ENCODE results near the gene MRPL12. TPM values are rescaled to one million over a fixed set of nuclear protein-coding genes. Genes with fewer than 3 reads are reported as not detected.

Gene MRPL12
- total and polyA plus RNA-seq, 2 of the 13 experiments (the other 11 are each of a cell fraction or from before 2014, with no cell fraction given) = 39.1 to 94.1 TPM

- H3K4me3 ChIP-seq (replicated peaks in 1 of 3; ENCODE audit: insufficient read depth in 1 of 3, low read depth in 2 of 3, low read length in 3 of 3) = peak overlapping the region; percentile 94 to 99 (median 97)
- ATAC-seq (peak; percentile 1; the same call in 1 of the 3 replicates), DNase-seq (ENCODE audit: low spot score) (no peak), FAIRE-seq (no peak)
- H3K36me3 ChIP-seq (replicated peaks in 1 of 2; ENCODE audit: control insufficient read depth in 1 of 2, insufficient read depth in 2 of 2, low read length in 2 of 2) = peaks cover 16 to 25% of the 10 kb centered on the region in 2 experiments; a peak in 4 of 5 replicates
- H3K4me2 ChIP-seq (ENCODE audit: low read depth, low read length) = peak overlapping the region; percentile 90
- H3K27me3 ChIP-seq (ENCODE audit: control insufficient read depth in 1 of 2, insufficient read depth in 2 of 2, low read length in 2 of 2) = no peaks in the 10 kb centered on the region; a peak in 1 of 5 replicates
- POLR2A ChIA-PET = interaction anchor here (0.5 to 4.5 kb wide), 15 partner anchors 10 to 1886 kb away, joined by 3 to 124 read pairs (median 10); partner anchors contain the start of genes CBX8, CCDC137, MCRIP1 and MRPL12
- BruUV-seq (replicated peaks) = no TSS peak
- H4K20me1 ChIP-seq (ENCODE audit: insufficient read depth, low read length) = no peaks in the 10 kb centered on the region
- no peaks in the 10 kb centered on the region for H3K9me3 ChIP-seq (ENCODE audit: low read length)
- peak overlapping the region; percentile 68 for H3K27ac ChIP-seq (ENCODE audit: extremely low read length, insufficient read depth, low read length)
- peaks cover 43% of the 10 kb centered on the region for H3K4me1 ChIP-seq (ENCODE audit: insufficient read depth, low read length)
- in situ Hi-C loops (cut with HindIII; ENCODE audit: extremely low pct_ligation_motif_present, low pct_unique_long_range_greater_than_20kb) = no loop called here
- H3K79me2 ChIP-seq (ENCODE audit: insufficient read depth, low read length) = peaks cover 35% of the 10 kb centered on the region
- CTCF ChIA-PET (ENCODE audit: low intra/inter-chr PET ratio, low total read pairs) = no interaction called here
- no peak overlapping the region for H2AFZ ChIP-seq (ENCODE audit: low read length)
- H3K9ac ChIP-seq (ENCODE audit: insufficient read depth, low read depth, low read length) = peak overlapping the region; percentile 94
- TF ChIP-seq, protein P1, sequence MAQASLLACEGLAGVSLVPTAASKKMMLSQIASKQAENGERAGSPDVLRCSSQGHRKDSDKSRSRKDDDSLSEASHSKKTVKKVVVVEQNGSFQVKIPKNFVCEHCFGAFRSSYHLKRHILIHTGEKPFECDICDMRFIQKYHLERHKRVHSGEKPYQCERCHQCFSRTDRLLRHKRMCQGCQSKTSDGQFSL (CRISPR knock-in tag; IDR thresholded peaks at IDR 0.05) = peak; percentile 47; the same call in 1 of the 2 replicates
- 0 out of 2 replicates have a peak, but pooled peaks have one; percentile 7 for TF ChIP-seq EED (CRISPR knock-in tag; IDR thresholded peaks at IDR 0.05)
- peak; percentile 15 for TF ChIP-seq XRCC5 (optimal IDR thresholded peaks at IDR 0.05; ENCODE audit: low read length)
- TF ChIP-seq ZNF138 (CRISPR knock-in tag; IDR thresholded peaks at IDR 0.05; ENCODE audit: low read depth) = 0 out of 2 replicates have a peak, but pooled peaks have one; percentile 20
- TF ChIP-seq ZBTB7A (CRISPR knock-in tag; IDR thresholded peaks at IDR 0.05) = no peak
- 0 out of 2 replicates have a peak, but pooled peaks have one; percentile 27 for TF ChIP-seq ZBTB38 (CRISPR knock-in tag; IDR thresholded peaks at IDR 0.05)
- TF ChIP-seq ZNF670 (CRISPR knock-in tag; IDR thresholded peaks at IDR 0.05; ENCODE audit: borderline replicate concordance) = no peak
- TF ChIP-seq POLR2AphosphoS5 (IDR thresholded peaks at IDR 0.05; ENCODE audit: low read depth, low read length) = no peak
- TF ChIP-seq MXI1 (IDR thresholded peaks at IDR 0.05; ENCODE audit: borderline replicate concordance, low read depth, low read length) = peak; percentile 0; the same call in 1 of the 3 replicates
- intact Hi-C loops (cut with micrococcal nuclease; ENCODE audit: unreplicated experiment) = no loop called here
- 20% methylated on average over 12 of the region's 19 CpGs for WGBS (ENCODE audit: low lambda C conversion rate)
Observed at GRCh38 chr17:81682565-81683207, 20.5 kb upstream of the MRPL12 start.

Data from HepG2 (cell line).